Activated CD8-positive, alpha-beta T cell treated with anti-CD3 and anti-CD28 coated beads for 36 hours (primary cell): Measurements from ENCODE around the gene ALOX12B. TPM values are rescaled to one million over a fixed set of nuclear protein-coding genes. Genes with fewer than 3 reads are reported as not detected.

Experiments used
- ATAC-seq: fragments of 200-7000 bp; cut with Tn5 transposase; one replicate; pipeline ENCODE4 v1.10.0; 2021; ENCODE audit warnings: mild to moderate bottlenecking, moderate library complexity
- CTCF ChIA-PET: fragments of 350-600 bp; sonication (Branson Sonifier 250); formaldehyde crosslinking; loops from one replicate; lab custom pipeline; 2021; ENCODE audit warnings: antibody characterized with exemption; lab: Charles Lee
- POLR2A ChIA-PET: fragments of 350-600 bp; sonication (Branson Sonifier 250); formaldehyde crosslinking; loops from one replicate; lab custom pipeline; 2021; ENCODE audit warnings: antibody characterized with exemption; lab: Charles Lee
- DNase-seq: peaks from one replicate; pipeline ENCODE4 v3.0.0-alpha.2; 2020
- H3K27ac Mint-ChIP-seq: one replicate; pipeline ENCODE4 v1.8.0; 2021; ENCODE audit warnings: mild to moderate bottlenecking, mixed read lengths
- H3K27me3 Mint-ChIP-seq: one replicate; pipeline ENCODE4 v1.8.0; 2021; ENCODE audit warnings: mixed read lengths
- H3K36me3 Mint-ChIP-seq: one replicate; pipeline ENCODE4 v1.8.0; 2021; ENCODE audit warnings: low read depth, mixed read lengths
- H3K4me1 Mint-ChIP-seq: one replicate; pipeline ENCODE4 v1.8.0; 2021; ENCODE audit warnings: low read depth, mixed read lengths
- H3K4me3 Mint-ChIP-seq: one replicate; pipeline ENCODE4 v1.8.0; 2021; ENCODE audit warnings: mild to moderate bottlenecking, moderate library complexity, mixed read lengths
- H3K9me3 Mint-ChIP-seq: one replicate; pipeline ENCODE4 v1.8.0; 2021; ENCODE audit warnings: mixed read lengths
- intact Hi-C: fragments of 100-400 bp; cut with micrococcal nuclease; formaldehyde crosslinking; loops from one replicate; pipeline ENCODE4 v1.10.0; 2022
- total RNA-seq, 2 experiments: library from RNA; stranded (reverse); gene quantifications; one replicate each; pipeline ENCODE4 v1.2.3, GENCODE V29; 2021
- TF ChIP-seq, protein P1 (sequence below): fragments of 200-600 bp; IDR thresholded peaks from one replicate; pipeline ENCODE4 v1.8.0; 2022; ENCODE audit warnings: antibody characterized with exemption, mild to moderate bottlenecking

The ALOX12B gene
- total RNA-seq, 2 experiments from 2014 or later: 4.3 to 5.2 TPM

GRCh38 chr17:8055851-8056231, 31.7 kb downstream of the ALOX12B start:
- Mint-ChIP-seq H3K9me3 (no peaks in the 10 kb centered on the region), H3K27ac (no peak overlapping the region), H3K27me3 (peaks cover 25% of the 10 kb centered on the region), H3K4me1 (peaks cover 15% of the 10 kb centered on the region), H3K4me3 (no peak overlapping the region), H3K36me3 (no peaks in the 10 kb centered on the region)
- CTCF ChIA-PET: interaction anchor here (0.9 to 12.6 kb wide), 17 partner anchors 14 to 311 kb away, joined by 3 to 360 read pairs (median 12); partner anchors contain the start of genes ALOXE3, CNTROB and SLC25A35
- intact Hi-C loops: loop anchor here (5.0 kb wide), 3 partner anchors 39 to 144 kb away; no protein-coding TSS in a partner anchor
- POLR2A ChIA-PET: interaction anchor here (1.1 to 1.9 kb wide), 2 partner anchors 14 to 117 kb away, joined by 3 to 4 read pairs; no protein-coding TSS in a partner anchor
- DNase-seq (no peak), ATAC-seq (no peak)
- TF ChIP-seq, protein P1, sequence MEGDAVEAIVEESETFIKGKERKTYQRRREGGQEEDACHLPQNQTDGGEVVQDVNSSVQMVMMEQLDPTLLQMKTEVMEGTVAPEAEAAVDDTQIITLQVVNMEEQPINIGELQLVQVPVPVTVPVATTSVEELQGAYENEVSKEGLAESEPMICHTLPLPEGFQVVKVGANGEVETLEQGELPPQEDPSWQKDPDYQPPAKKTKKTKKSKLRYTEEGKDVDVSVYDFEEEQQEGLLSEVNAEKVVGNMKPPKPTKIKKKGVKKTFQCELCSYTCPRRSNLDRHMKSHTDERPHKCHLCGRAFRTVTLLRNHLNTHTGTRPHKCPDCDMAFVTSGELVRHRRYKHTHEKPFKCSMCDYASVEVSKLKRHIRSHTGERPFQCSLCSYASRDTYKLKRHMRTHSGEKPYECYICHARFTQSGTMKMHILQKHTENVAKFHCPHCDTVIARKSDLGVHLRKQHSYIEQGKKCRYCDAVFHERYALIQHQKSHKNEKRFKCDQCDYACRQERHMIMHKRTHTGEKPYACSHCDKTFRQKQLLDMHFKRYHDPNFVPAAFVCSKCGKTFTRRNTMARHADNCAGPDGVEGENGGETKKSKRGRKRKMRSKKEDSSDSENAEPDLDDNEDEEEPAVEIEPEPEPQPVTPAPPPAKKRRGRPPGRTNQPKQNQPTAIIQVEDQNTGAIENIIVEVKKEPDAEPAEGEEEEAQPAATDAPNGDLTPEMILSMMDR: no peak

DNA sequence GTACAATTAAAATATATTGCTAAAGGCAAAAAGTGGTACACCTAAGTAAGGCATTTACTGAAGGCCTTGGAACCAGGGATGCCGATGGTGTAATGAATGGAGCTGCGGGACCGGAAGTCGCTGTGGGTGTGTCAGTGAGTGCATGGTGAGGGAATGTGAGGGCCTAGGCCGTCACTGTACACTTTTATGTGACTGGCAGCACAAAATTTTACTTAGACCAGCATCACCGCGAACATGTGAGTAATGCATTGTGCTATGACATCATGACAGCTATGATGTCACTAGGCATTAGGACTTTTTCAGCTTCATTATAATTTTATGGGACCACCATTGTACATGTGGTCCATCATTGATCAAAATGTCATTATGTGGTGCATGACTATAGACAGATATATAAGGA, 33.9 kb downstream of the ALOX12B start:
- intact Hi-C loops: no loop called here
- POLR2A ChIA-PET: interaction anchor here (0.5 kb wide), 1 partner anchor 64 kb away, joined by 3 read pairs; no protein-coding TSS in a partner anchor
- TF ChIP-seq, protein P1: no peak
- ATAC-seq (no peak), DNase-seq (no peak)
- H3K9me3 Mint-ChIP-seq: no peaks in the 10 kb centered on the region
- H3K4me1 Mint-ChIP-seq: peaks cover 13% of the 10 kb centered on the region
- H3K27me3 Mint-ChIP-seq: peaks cover 9% of the 10 kb centered on the region
- no peak overlapping the region for H3K27ac Mint-ChIP-seq
- CTCF ChIA-PET: interaction anchor here (0.8 to 10.3 kb wide), 2 partner anchors 37 to 40 kb away, joined by 3 to 84 read pairs; no protein-coding TSS in a partner anchor
- no peak overlapping the region for H3K4me3 Mint-ChIP-seq
- no peaks in the 10 kb centered on the region for H3K36me3 Mint-ChIP-seq

GRCh38 chr17:8052256-8053252, 35.0 kb downstream of the ALOX12B start:
- TF ChIP-seq, protein P1: no peak
- Mint-ChIP-seq H3K4me1 (peaks cover 12% of the 10 kb centered on the region), H3K27ac (no peak overlapping the region), H3K4me3 (no peak overlapping the region), H3K27me3 (peaks cover 6% of the 10 kb centered on the region), H3K9me3 (no peaks in the 10 kb centered on the region), H3K36me3 (no peaks in the 10 kb centered on the region)
- POLR2A ChIA-PET: interaction anchor here (0.7 kb wide), 1 partner anchor 88 kb away, joined by 3 read pairs; no protein-coding TSS in a partner anchor
- intact Hi-C loops: no loop called here
- CTCF ChIA-PET: interaction anchor here (1.0 to 1.9 kb wide), 4 partner anchors 8 to 62 kb away, joined by 3 to 5 read pairs (median 4); no protein-coding TSS in a partner anchor
- no peak for DNase-seq
- ATAC-seq: no peak

- Mint-ChIP-seq H3K27ac (no peak overlapping the region), H3K4me3 (no peak overlapping the region), H3K9me3 (no peaks in the 10 kb centered on the region), H3K27me3 (peaks cover under 1% of the 10 kb centered on the region), H3K4me1 (peaks cover 9% of the 10 kb centered on the region), H3K36me3 (no peaks in the 10 kb centered on the region)
- intact Hi-C loops: no loop called here
- ATAC-seq (no peak), DNase-seq (no peak)
- TF ChIP-seq, protein P1: no peak
- ChIA-PET POLR2A (interaction anchor here (0.6 to 0.7 kb wide), 2 partner anchors 87 to 410 kb away, joined by 3 read pairs; no protein-coding TSS in a partner anchor), CTCF (interaction anchor here (1.0 to 1.9 kb wide), 4 partner anchors 9 to 61 kb away, joined by 3 to 5 read pairs (median 4); no protein-coding TSS in a partner anchor)
Observed at GRCh38 chr17:8051831-8052230, 35.7 kb downstream of the ALOX12B start.
